GM18505 (cell line): ENCODE measurements around the gene EXOSC3.
"Not testable (repeated sequence)": the region's sequence is repeated elsewhere in the genome, so short reads cannot be mapped to it uniquely, and the experiment has no call there.

ENCODE experiments used
- ATAC-seq: cut with Tn5 transposase; IDR thresholded peaks from one replicate; pipeline ENCODE4 v1.9.1; 2021; ENCODE audit not compliant: unreplicated experiment
- POLR2A ChIP-seq: IDR thresholded peaks from 4 replicates; pipeline ENCODE4 v1.6.1; 2011; ENCODE audit warnings: borderline replicate concordance; ENCODE audit not compliant: insufficient read depth, insufficient read length; ENCODE audit errors: extremely low read depth

Gene EXOSC3

GRCh38 chr9:37760416-37761161, 24.3 kb downstream of the EXOSC3 start:
- ATAC-seq: no peak
- TF ChIP-seq POLR2A: no peak

DNA sequence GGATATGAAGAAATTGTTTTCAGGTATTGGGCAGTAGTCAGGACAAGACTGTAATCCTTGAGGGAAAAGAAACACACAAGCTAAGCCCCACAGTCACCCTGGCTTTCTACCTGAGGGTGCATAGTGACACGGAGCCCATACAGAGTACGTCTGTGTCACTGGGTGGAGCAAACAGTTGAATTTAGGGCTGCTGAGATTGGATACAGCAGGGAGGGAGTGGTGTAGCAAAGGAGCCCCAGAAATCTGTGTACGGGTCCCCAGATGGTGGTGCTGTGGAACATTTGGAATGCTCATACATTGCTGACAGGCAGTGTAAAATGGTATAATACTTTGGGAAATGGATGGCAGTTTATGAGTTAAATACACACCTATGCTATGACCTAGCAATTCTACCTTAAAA, 26.1 kb downstream of the EXOSC3 start:
- no peak for TF ChIP-seq POLR2A
- no peak for ATAC-seq

DNA sequence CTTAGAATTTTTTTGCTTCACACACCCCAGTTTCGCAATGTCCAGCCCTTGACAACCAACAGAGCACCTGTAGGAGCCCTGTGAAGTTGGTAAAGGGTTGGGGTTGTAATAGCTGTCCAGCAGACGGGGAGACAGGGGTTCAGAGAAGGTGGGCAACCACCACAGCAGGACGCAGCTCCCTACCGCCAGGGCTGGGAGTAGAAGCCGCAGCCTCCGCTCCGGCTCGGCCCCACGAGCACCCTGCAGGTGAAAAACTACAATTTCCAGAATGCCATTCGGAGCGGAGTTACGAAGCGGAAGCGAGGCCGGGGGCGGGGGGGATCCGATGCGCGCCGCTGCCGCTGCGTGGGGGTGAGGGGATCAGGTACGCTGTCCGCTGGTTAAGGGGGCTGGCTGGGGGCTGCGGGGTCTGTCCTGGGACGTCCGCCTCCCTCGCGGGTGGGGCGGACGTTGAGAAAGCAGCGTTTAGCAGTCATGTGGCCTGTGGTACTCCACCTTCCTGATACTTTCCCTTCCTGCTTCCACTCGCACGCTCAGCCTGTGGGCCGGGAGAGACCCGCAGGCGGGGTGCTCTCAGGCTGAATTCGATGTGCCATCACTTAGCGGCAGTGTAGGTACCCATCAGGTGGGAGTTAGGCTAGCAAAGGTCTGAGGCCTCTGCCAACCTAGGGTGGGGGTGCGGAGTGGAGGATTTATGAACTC, 31.2 kb downstream of the EXOSC3 start, which contains the start of gene TRMT10B:
Gene TRMT10B (plus strand): TSS at position 317 of the 702 bp plus-strand sequence. CDS start 8,127 bp downstream, outside the sequence.
- peak; percentile 87 for ATAC-seq
- peak; percentile 60 for TF ChIP-seq POLR2A

DNA sequence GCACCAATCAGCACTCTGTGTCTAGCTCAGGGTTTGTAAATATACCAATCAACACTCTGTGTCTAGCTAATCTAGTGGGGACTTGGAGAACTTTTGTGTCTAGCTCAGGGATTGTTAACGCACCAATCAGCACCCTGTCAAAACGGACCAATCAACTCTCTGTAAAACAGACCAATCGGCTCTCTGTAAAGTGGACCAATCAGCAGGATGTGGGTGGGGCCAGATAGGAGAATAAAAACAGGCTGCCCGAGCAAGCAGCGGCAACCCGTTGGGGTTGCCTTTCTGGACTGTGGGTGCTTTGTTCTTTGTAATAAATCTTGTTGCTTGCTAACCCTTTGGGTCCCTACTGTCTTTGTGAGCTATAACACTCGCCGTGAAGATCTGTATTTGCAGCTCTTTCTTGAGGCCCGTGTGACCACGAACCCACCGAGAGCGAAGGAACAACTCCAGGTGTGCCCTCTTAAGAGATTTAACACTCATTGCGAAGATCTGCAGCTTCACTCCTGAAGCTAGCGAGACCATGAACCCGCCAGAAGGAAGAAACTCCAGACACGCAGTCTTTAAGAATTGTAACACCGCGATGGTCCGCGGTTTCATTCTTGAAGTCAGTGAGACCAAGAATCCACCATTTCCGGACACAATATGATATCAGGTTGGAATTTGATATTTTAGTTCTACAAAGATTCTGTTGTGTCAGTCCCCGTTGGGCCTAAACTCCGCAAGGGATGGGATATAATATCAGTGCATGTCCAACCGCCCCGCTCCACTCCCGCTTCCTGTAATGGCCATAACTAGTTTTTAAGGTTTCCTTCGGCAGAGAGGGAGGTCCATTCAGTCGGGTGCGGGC, 32.0 kb downstream of the EXOSC3 start:
- no peak for ATAC-seq
- TF ChIP-seq POLR2A: no peak

- ATAC-seq: not testable (repeated sequence)
Measured at GRCh38 chr9:37752112-37752511, 32.8 kb downstream of the EXOSC3 start.

DNA sequence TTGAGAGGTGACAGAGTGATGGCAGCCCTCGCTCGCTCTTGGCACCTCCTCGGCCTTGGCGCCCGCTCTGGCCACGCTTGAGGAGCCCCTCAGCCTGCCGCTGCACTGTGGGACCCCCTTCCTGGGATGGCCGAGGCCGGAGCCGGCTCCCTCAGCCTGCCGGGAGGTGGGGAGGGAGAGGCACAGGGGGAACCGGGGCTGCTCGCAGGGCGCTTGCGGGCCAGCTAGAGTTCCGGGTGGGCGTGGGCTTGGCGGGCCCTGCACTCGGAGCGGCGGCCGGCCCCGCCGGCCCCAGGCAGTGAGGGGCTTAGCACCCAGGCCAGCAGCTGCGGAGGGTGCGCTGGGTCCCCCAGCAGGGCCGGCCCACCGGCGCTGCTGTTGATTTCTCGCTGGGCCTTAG, 33.2 kb downstream of the EXOSC3 start:
- not testable (repeated sequence) for ATAC-seq

DNA sequence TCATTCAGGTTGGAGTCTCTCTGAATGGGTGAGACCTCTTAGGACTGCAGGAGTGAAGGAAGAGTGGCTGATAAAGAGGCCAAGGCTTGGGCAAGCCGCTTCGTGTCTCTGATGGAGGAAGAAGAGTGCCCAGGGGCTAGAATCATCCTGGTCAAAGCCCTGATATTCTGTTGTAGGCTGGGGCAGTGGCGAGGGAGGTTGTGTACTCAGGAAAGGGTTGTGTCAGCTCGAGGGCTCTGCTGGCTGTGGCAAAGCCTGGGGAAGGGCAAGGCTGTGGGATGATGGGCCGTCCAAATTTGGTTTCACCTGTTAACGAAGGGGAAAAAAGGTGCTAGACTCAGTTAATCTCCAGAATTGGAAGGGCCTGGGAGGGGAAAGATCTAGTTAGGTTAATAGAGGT, 33.7 kb downstream of the EXOSC3 start:
- no peak for ATAC-seq
- TF ChIP-seq POLR2A: no peak

DNA sequence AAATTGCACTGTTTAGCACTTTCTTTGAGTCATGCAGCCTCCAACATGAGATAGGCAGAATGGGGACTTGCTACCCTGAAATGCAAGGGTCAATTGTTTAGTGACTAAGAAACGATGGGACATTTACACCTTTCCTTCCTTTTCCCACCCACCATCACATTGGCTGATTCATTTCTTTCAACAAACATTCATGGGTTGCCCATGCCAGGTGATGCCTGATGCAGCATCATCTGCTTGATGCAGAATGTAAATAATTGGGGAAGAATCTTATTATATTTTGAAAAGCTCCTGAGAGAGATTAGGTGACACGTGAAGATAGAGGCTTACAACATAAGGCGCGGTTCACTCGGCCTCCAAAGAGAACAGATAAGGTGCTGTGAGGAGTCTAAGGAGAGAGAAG, 35.7 kb downstream of the EXOSC3 start:
- TF ChIP-seq POLR2A: no peak
- no peak for ATAC-seq

- ATAC-seq: peak; percentile 62
- no peak for TF ChIP-seq POLR2A
Measured at GRCh38 chr9:37747271-37747753, 37.6 kb downstream of the EXOSC3 start.

DNA sequence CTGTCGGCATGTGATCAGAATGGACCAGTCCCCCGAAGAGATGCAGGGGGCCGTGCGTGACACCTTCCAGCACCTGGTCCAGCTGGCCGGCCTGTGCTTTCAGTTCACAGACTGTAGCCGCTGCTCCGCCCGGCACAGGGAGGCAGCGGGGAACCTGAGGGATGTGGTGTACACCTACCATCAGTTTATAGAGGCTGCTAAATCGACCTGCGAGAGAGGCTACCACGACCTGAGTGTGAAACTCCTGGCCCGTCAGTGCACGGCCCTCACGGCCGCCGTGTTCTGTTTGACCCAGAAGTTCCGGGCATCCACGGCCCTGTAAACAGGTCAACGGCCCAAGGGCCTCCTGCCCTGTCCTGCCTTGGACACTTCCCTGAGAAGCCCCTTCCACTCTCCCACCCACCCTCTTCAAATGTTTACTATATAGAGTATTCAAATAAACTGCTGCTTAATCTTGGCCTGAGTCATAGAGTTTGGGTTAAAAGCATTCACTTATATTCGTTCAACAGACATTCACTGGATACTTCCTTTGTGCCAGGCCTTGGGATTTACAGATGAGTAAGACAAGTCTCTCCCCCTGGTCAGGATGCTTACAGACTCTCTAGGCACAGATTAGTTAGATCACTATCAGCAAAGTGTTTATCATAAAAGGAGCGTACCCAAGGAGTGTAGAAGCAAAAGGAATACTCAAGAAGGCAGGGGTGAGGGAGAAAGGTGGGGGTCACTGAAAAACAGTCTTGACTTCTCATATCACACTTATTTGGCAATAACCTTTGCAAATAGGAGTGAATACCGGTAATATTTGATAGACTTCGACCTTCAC, 38.2 kb downstream of the EXOSC3 start:
- no peak for ATAC-seq
- no peak for TF ChIP-seq POLR2A

DNA sequence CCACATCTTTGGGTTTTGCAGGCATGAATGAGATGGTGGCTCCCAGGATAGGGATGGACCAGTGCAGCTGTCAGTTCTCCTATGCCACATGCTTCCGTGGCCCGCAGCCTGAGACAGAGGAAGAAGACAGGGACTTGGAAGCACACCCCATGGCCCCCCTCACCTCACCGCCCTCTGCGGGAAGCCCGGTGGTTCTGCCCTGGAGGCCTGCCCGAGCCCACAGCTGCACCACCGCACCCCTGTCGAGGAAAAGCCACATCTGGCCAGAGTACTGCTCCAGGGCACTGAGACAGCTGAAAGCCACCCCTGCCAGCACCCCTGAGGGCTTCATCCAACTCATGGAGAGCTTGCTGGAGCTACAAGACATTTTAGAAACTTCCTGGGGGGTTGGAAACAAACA, 38.9 kb downstream of the EXOSC3 start:
- TF ChIP-seq POLR2A: no peak
- no peak for ATAC-seq

DNA sequence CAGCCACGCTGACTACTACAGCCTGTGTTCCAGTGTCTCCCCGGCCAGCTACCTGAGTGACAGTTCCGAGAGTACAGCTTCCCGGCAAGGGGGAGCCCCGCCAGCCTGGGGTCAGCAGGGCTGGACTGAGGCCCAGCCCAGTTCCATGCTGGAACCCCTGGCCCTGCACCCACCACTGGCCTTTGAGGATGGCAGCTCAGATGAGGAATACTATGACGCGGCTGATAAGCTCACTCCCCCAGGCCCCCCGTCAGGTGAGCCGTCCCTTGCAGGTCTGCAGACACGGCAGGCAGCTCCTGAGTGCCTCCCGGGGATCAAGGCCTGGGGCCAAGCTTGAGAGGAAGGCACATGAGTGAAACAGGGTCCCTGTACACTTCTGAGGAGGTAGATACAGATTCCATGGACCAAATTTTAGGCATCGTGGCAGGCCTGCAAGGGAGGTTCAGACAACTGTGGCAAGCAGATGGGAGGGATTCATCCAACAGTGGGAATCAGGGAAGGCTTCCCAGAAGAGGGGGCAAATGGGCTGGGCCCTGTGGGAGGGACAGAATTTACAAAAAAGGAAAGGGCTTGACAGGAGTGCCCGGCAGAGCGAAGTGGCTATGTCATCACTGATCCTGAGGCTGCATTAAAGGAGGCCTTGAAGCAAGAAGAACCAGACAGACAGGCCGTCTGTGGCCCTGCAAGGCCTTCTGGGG, 44.1 kb downstream of the EXOSC3 start:
- ATAC-seq: no peak
- no peak for TF ChIP-seq POLR2A
